Measurements from ENCODE around the gene PHKG1.

DNA sequence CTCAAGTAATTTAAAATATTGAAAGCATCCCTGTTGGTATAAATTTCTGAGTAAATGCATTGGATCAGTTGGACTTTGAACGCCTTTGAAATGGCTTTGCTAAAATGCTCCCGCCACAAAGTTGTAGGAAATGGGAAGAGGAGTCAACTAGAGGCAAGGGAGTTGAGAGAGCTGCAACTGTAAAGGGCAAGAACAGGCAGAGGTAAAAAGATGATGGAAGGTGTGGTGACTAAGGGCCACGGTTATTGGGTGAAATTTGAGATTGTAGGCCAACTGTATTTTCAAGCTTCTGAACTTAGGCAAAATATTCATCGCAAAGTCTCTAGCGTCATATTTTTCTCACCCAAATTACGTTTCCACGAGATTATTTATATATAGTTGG, 29.3 kb downstream of the PHKG1 start:
- TF ChIP-seq CTCF (IDR thresholded peaks at IDR 0.05): no peak
- TF ChIP-seq POLR2A (IDR thresholded peaks at IDR 0.05): no peak
